Adrenal gland (tissue), 5 donors: ENCODE measurements around the gene CFAP70.

ENCODE experiments used
- POLR2A ChIP-seq, 2 donors: fragments of 450-650 bp; IDR thresholded peaks; one replicate each; pipeline ENCODE4 v1.6.1; 2017; ENCODE audit warnings: antibody characterized with exemption in 2 of 2, mild to moderate bottlenecking in 2 of 2, moderate library complexity in 1 of 2
- TF ChIP-seq, protein P1 (sequence below), 6 experiments: fragments of 450-650 bp in 4 of 6; fragments of 200-600 bp in 2 of 6; sonication (generic) in 1 of 6; IDR thresholded peaks; 1 replicate in 5 of 6; 2 replicates in 1 of 6; pipeline versions ENCODE4 v1.5.1 to v1.8.0; 2016 to 2021; ENCODE audit warnings: antibody characterized with exemption in 6 of 6, mild to moderate bottlenecking in 2 of 6, moderate library complexity in 1 of 6
- donor health status: DM: no; HTN: no; CAD: no.

- TF ChIP-seq, protein P1, sequence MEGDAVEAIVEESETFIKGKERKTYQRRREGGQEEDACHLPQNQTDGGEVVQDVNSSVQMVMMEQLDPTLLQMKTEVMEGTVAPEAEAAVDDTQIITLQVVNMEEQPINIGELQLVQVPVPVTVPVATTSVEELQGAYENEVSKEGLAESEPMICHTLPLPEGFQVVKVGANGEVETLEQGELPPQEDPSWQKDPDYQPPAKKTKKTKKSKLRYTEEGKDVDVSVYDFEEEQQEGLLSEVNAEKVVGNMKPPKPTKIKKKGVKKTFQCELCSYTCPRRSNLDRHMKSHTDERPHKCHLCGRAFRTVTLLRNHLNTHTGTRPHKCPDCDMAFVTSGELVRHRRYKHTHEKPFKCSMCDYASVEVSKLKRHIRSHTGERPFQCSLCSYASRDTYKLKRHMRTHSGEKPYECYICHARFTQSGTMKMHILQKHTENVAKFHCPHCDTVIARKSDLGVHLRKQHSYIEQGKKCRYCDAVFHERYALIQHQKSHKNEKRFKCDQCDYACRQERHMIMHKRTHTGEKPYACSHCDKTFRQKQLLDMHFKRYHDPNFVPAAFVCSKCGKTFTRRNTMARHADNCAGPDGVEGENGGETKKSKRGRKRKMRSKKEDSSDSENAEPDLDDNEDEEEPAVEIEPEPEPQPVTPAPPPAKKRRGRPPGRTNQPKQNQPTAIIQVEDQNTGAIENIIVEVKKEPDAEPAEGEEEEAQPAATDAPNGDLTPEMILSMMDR (IDR thresholded peaks at IDR 0.05), result no peak
- TF ChIP-seq POLR2A (IDR thresholded peaks at IDR 0.05), result no peak
Observed at GRCh38 chr10:73228247-73228646, 130.4 kb downstream of the CFAP70 start.
